Common myeloid progenitor, CD34-positive (primary cell): Measurements from ENCODE around the gene EHMT2.
"Not testable (repeated sequence)": the region's sequence is repeated elsewhere in the genome, so short reads cannot be mapped to it uniquely, and the experiment has no call there.

Experiments
- CTCF ChIA-PET: fragments of 350-600 bp; sonication (Branson Sonifier 250); formaldehyde crosslinking; loops from one replicate; lab custom pipeline; 2021; ENCODE audit warnings: antibody characterized with exemption; lab: Charles Lee
- POLR2A ChIA-PET: fragments of 350-600 bp; sonication (Branson Sonifier 250); formaldehyde crosslinking; loops from one replicate; lab custom pipeline; 2021; ENCODE audit warnings: antibody characterized with exemption; lab: Charles Lee
- DNase-seq, 3 donors: peaks; one replicate each; pipeline versions ENCODE4 v3.0.0 to v3.0.0-alpha.2; 2013
- H3K27ac ChIP-seq, 2 experiments: 1 replicate in 1 of 2; 2 replicates in 1 of 2; pipeline ENCODE4 v1.7.0; 2013; ENCODE audit warnings: inconsistent platforms in 2 of 2, low read length in 2 of 2, mild to moderate bottlenecking in 2 of 2, low read depth in 1 of 2, moderate library complexity in 1 of 2; ENCODE audit not compliant: severe bottlenecking in 2 of 2, insufficient read depth in 1 of 2, poor library complexity in 1 of 2
- H3K27me3 ChIP-seq, 5 experiments: replicated peaks in 2 of 5; 1 replicate in 3 of 5; 2 replicates in 2 of 5; pipeline versions ENCODE4 v1.6.1 to v1.7.0; 2013; ENCODE audit warnings: low read length in 4 of 5, mild to moderate bottlenecking in 2 of 5, moderate library complexity in 2 of 5, inconsistent platforms in 1 of 5; ENCODE audit not compliant: insufficient read depth in 5 of 5, control insufficient read depth in 4 of 5
- H3K36me3 ChIP-seq, 4 experiments: 1 replicate in 2 of 4; 2 replicates in 2 of 4; pipeline versions ENCODE4 v1.6.1 to v1.7.0; 2013; ENCODE audit warnings: low read length in 3 of 4, control low read depth in 1 of 4, mild to moderate bottlenecking in 1 of 4; ENCODE audit not compliant: control insufficient read depth in 4 of 4, insufficient read depth in 4 of 4
- H3K4me1 ChIP-seq, 4 experiments: 1 replicate in 3 of 4; 2 replicates in 1 of 4; pipeline versions ENCODE4 v1.6.1 to v1.7.1; 2013; ENCODE audit warnings: low read length in 3 of 4, mild to moderate bottlenecking in 3 of 4, control low read depth in 1 of 4, inconsistent platforms in 1 of 4, moderate library complexity in 1 of 4; ENCODE audit not compliant: control insufficient read depth in 4 of 4, insufficient read depth in 4 of 4; ENCODE audit errors: control extremely low read depth in 1 of 4
- H3K4me3 ChIP-seq, 7 experiments: 1 replicate in 4 of 7; 2 replicates in 3 of 7; pipeline versions ENCODE4 v1.5.1 to v1.7.0; 2013; ENCODE audit warnings: mild to moderate bottlenecking in 7 of 7, low read length in 6 of 7, moderate library complexity in 6 of 7, inconsistent platforms in 2 of 7, low read depth in 2 of 7, control low read depth in 1 of 7; ENCODE audit not compliant: insufficient read depth in 4 of 7, control insufficient read depth in 1 of 7; ENCODE audit errors: extremely low read depth in 1 of 7
- H3K9me3 ChIP-seq, 5 experiments: 1 replicate in 4 of 5; 2 replicates in 1 of 5; pipeline versions ENCODE4 v1.6.1 to v1.7.1; 2013; ENCODE audit warnings: low read length in 4 of 5, mild to moderate bottlenecking in 2 of 5, inconsistent platforms in 1 of 5, low read depth in 1 of 5, moderate library complexity in 1 of 5; ENCODE audit not compliant: control insufficient read depth in 4 of 5, insufficient read depth in 2 of 5; ENCODE audit errors: control extremely low read depth in 1 of 5
- WGBS: methylation state at CpG from one replicate; pipeline ENCODE4 v1.1.5; 2013; ENCODE audit not compliant: insufficient coverage; 5-methylcytosine and 5-hydroxymethylcytosine counted together

Gene EHMT2

GRCh38 chr6:31915756-31916155 is 18.3 kb upstream of the EHMT2 start:
- Histone ChIP-seq H3K9me3 (no peaks in the 10 kb centered on the region), H3K4me3 (no peak overlapping the region), H3K27me3 (no peaks in the 10 kb centered on the region), H3K36me3 (no peaks in the 10 kb centered on the region), H3K4me1 (peaks cover 0 to 3% (median 0%) of the 10 kb centered on the region in 4 experiments), H3K27ac (no peak overlapping the region)
- WGBS = 100% methylated on average over 2 of the region's 6 CpGs
- ChIA-PET CTCF (no interaction called here), POLR2A (no interaction called here)
- DNase-seq = no peak

GRCh38 chr6:31915351-31915750 is 17.9 kb upstream of the EHMT2 start:
- no peak overlapping the region for H3K4me3 ChIP-seq
- H3K27me3 ChIP-seq = no peaks in the 10 kb centered on the region
- no peaks in the 10 kb centered on the region for H3K9me3 ChIP-seq
- ChIA-PET POLR2A (no interaction called here), CTCF (no interaction called here)
- H3K4me1 ChIP-seq = peaks cover 0 to 3% (median 0%) of the 10 kb centered on the region in 4 experiments
- H3K27ac ChIP-seq = no peak overlapping the region
- no peak for DNase-seq
- no peaks in the 10 kb centered on the region for H3K36me3 ChIP-seq

DNA sequence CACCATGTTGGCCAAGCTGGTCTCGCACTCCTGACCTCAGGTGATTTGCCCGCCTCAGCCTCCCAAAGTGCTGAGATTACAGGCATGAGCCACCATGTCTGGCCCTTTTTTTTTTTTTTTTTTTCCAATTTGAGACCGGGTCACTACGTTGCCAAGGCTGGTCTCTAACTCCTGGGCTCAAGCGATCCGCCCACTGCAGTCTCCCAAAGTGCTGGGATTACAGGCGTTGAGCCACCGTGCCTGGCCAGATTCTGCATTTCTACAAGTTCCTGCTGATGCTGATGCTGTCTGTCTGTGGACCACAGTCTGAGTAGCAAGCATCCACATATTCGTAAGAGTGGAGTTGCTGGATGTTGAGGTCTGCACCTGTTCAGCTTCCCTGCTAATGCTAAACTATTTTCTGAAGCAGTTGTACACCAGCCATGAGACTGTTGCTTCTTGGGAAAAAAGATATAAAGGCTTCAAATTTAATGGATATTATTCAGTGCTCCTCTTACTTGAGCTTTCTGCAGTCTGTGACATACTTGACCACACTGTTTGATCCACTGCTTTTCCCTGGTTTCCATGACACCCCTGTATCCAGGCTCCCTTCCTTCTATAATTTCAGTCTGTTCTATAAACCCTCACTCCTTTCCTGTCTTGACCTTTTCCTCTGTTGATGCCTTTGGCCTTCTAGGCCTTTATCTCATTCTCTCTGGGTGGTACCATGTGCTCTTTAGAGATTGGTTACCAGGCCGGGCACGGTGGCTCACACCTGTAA is 14.5 kb upstream of the EHMT2 start:
- no peaks in the 10 kb centered on the region for H3K27me3 ChIP-seq
- ChIA-PET CTCF (no interaction called here), POLR2A (no interaction called here)
- H3K4me1 ChIP-seq = peaks cover 0 to 12% (median 0%) of the 10 kb centered on the region in 4 experiments
- H3K9me3 ChIP-seq = no peaks in the 10 kb centered on the region
- no peak overlapping the region for H3K4me3 ChIP-seq
- no peak overlapping the region for H3K27ac ChIP-seq
- WGBS = 96% methylated on average over 9 of the region's 11 CpGs
- no peak for DNase-seq
- no peaks in the 10 kb centered on the region for H3K36me3 ChIP-seq

DNA sequence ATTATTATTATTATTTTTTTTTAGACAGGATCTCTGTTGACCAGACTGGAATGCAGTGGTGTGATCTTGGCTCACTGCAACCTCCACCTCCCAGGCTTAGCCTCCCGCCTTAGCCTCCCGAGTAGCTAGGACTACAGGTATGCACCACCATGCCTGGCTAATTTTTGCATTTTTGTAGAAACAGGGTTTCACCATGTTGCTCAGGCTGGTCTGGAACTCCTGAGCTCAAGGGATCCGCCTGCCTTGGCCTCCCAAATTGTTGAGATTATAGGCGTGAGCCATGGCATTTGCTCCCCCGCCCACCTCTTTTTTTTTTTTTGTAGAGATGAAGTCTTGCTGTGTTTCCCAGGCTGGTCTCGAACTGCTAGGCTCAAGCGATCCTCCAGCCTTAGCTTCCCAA is 11.8 kb upstream of the EHMT2 start:
- peaks cover 0 to 15% (median 0%) of the 10 kb centered on the region in 4 experiments for H3K4me1 ChIP-seq
- ChIA-PET POLR2A (interaction anchor here (0.6 kb wide), 1 partner anchor 12 kb away, joined by 3 read pairs; the partner anchor contains the start of gene EHMT2), CTCF (interaction anchor here (0.7 to 1.6 kb wide), 2 partner anchors 9 to 13 kb away, joined by 3 read pairs; no protein-coding TSS in a partner anchor)
- DNase-seq, H3K27me3 ChIP-seq, H3K4me3 ChIP-seq, H3K9me3 ChIP-seq, H3K36me3 ChIP-seq, H3K27ac ChIP-seq: not testable (repeated sequence)
- WGBS = 100% methylated on average over 3 of the region's 7 CpGs

- DNase-seq = no peak
- WGBS = 80% methylated on average over 1 of the region's 4 CpGs
- no peaks in the 10 kb centered on the region for H3K36me3 ChIP-seq
- CTCF ChIA-PET = interaction anchor here (1.6 kb wide), 1 partner anchor 10 kb away, joined by 3 read pairs; no protein-coding TSS in a partner anchor
- H3K4me3 ChIP-seq = no peak overlapping the region
- peaks cover 0 to 15% (median 0%) of the 10 kb centered on the region in 4 experiments for H3K4me1 ChIP-seq
- POLR2A ChIA-PET = interaction anchor here (0.6 kb wide), 1 partner anchor 11 kb away, joined by 3 read pairs; the partner anchor contains the start of gene EHMT2
- H3K9me3 ChIP-seq = no peaks in the 10 kb centered on the region
- H3K27ac ChIP-seq = no peak overlapping the region
- no peaks in the 10 kb centered on the region for H3K27me3 ChIP-seq
Measured at GRCh38 chr6:31908791-31909190, 11.3 kb upstream of the EHMT2 start.

GRCh38 chr6:31908255-31908654 is 10.8 kb upstream of the EHMT2 start:
- H3K9me3 ChIP-seq, H3K27me3 ChIP-seq, POLR2A ChIA-PET, H3K4me3 ChIP-seq, H3K36me3 ChIP-seq, H3K27ac ChIP-seq, DNase-seq: not testable (repeated sequence)
- peaks cover 0 to 15% (median 0%) of the 10 kb centered on the region in 4 experiments for H3K4me1 ChIP-seq
- WGBS = 100% methylated on average over 1 of the region's 5 CpGs
- CTCF ChIA-PET = interaction anchor here (1.4 kb wide), 1 partner anchor 16 kb away, joined by 4 read pairs; no protein-coding TSS in a partner anchor

DNA sequence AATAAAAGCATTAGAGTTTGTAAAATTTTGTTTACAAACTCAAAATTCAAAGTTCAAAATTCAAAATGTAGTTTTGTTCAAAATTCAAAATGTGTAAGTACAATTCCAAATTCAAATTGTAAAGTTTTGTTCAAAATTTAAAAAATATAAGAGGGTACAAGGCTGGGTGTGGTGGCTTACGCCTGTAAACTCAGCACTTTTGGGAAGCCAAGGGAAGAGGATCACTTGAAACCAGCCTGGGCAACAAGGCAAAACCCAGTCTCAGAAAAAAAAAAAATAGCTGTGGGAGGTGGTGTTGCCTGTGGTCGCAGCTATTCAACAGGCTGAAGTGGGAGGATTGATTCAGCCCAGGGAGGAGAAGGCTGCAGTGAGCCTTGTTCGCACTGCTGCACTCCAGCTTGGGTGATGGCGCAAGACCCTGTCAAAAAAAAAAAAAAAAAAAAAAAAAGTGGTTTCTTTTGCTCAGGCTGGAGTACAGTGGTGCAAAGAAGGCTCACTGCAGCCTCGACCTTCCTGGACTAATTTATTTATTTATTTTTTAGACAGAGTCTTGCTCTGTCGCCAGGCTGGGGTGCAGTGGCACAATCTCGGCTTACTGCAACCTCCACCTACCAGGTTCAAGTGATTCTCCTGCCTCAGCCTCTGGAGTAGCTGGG is 9.8 kb upstream of the EHMT2 start:
- peak; percentile 38 to 73 (median 69) for DNase-seq
- Histone ChIP-seq H3K4me3 (no peak overlapping the region), H3K27ac (no peak overlapping the region), H3K4me1 (peaks cover 2 to 23% (median 8%) of the 10 kb centered on the region in 4 experiments), H3K9me3 (no peaks in the 10 kb centered on the region), H3K27me3 (no peaks in the 10 kb centered on the region), H3K36me3 (no peaks in the 10 kb centered on the region)
- ChIA-PET POLR2A (interaction anchor here (0.5 kb wide), 1 partner anchor 1361 kb away, joined by 3 read pairs; no protein-coding TSS in a partner anchor), CTCF (interaction anchor here (0.6 to 1.4 kb wide), 3 partner anchors 17 to 800 kb away, joined by 3 to 4 read pairs (median 4); no protein-coding TSS in a partner anchor)
- WGBS = 73% methylated on average over 3 of the region's 7 CpGs
